Liver (tissue), 9 donors: ENCODE results near the gene CCS. TPM values are rescaled to one million over a fixed set of nuclear protein-coding genes. Genes with fewer than 3 reads are reported as not detected.

ENCODE experiments used
- DNase-seq: peaks from one replicate; pipeline ENCODE4 v3.0.0-alpha.2; 2017; ENCODE audit warnings: low spot score
- H3K27ac ChIP-seq, 2 donors: one replicate each; pipeline ENCODE4 v1.7.0; 2013; ENCODE audit warnings: inconsistent platforms in 2 of 2, low read length in 2 of 2, control low read depth in 1 of 2, low read depth in 1 of 2, mild to moderate bottlenecking in 1 of 2
- H3K27me3 ChIP-seq, 4 donors: one replicate each; pipeline versions ENCODE4 v1.6.1 to v1.7.0; 2013; ENCODE audit warnings: low read length in 3 of 4, inconsistent platforms in 1 of 4, mild to moderate bottlenecking in 1 of 4, moderate library complexity in 1 of 4; ENCODE audit not compliant: control insufficient read depth in 4 of 4, insufficient read depth in 4 of 4
- H3K36me3 ChIP-seq, 4 donors: one replicate each; pipeline versions ENCODE4 v1.6.1 to v1.7.0; 2013; ENCODE audit warnings: low read length in 3 of 4, mild to moderate bottlenecking in 3 of 4, low read depth in 1 of 4, moderate library complexity in 1 of 4; ENCODE audit not compliant: control insufficient read depth in 4 of 4, insufficient read depth in 3 of 4
- H3K4me1 ChIP-seq, 4 donors: one replicate each; pipeline versions ENCODE4 v1.6.1 to v1.7.0; 2013; ENCODE audit warnings: low read length in 3 of 4, mild to moderate bottlenecking in 3 of 4, moderate library complexity in 1 of 4; ENCODE audit not compliant: control insufficient read depth in 4 of 4, insufficient read depth in 4 of 4
- H3K4me3 ChIP-seq, 3 donors: one replicate each; pipeline versions ENCODE4 v1.6.1 to v1.7.0; 2013; ENCODE audit warnings: low read length in 3 of 3, control low read depth in 1 of 3, low read depth in 1 of 3, mild to moderate bottlenecking in 1 of 3
- H3K9ac ChIP-seq, 2 donors: one replicate each; pipeline ENCODE4 v1.7.0; 2013; ENCODE audit warnings: low read length in 2 of 2, mild to moderate bottlenecking in 2 of 2, moderate library complexity in 2 of 2, control low read depth in 1 of 2, low read depth in 1 of 2
- H3K9me3 ChIP-seq, 4 donors: one replicate each; pipeline versions ENCODE4 v1.6.1 to v1.7.0; 2013; ENCODE audit warnings: low read length in 3 of 4; ENCODE audit not compliant: control insufficient read depth in 4 of 4
- EGR1 ChIP-seq, 2 donors: IDR thresholded peaks; 2 replicates each; pipeline ENCODE4 v1.6.1; 2016 to 2018; ENCODE audit warnings: antibody characterized with exemption in 2 of 2, low read depth in 2 of 2
- FOXA1 ChIP-seq: IDR thresholded peaks from 2 replicates; pipeline ENCODE4 v1.6.1; 2016; ENCODE audit warnings: antibody characterized with exemption
- FOXA2 ChIP-seq: IDR thresholded peaks from 2 replicates; pipeline ENCODE4 v1.6.1; 2016; ENCODE audit warnings: antibody characterized with exemption
- JUND ChIP-seq, 2 donors: IDR thresholded peaks; 2 replicates each; pipeline ENCODE4 v1.6.1; 2016; ENCODE audit warnings: antibody characterized with exemption in 2 of 2
- NR2F2 ChIP-seq: IDR thresholded peaks from 2 replicates; pipeline ENCODE4 v1.6.1; 2016; ENCODE audit warnings: antibody characterized with exemption
- RAD21 ChIP-seq, 2 donors: IDR thresholded peaks; 2 replicates each; pipeline ENCODE4 v1.6.1; 2016; ENCODE audit warnings: antibody characterized with exemption in 2 of 2, mild to moderate bottlenecking in 2 of 2
- RXRA ChIP-seq, 2 donors: IDR thresholded peaks; 2 replicates each; pipeline ENCODE4 v1.6.1; 2017 to 2018; ENCODE audit warnings: antibody characterized with exemption in 2 of 2, mild to moderate bottlenecking in 1 of 2
- TAF1 ChIP-seq: conservative IDR thresholded peaks from 2 replicates; pipeline ENCODE4 v1.6.1; 2016; ENCODE audit warnings: antibody characterized with exemption, mild to moderate bottlenecking
- YY1 ChIP-seq: IDR thresholded peaks from 2 replicates; pipeline ENCODE4 v1.6.1; 2016; ENCODE audit warnings: antibody characterized with exemption, mild to moderate bottlenecking
- WGBS: extraction: QIAGEN DNeasy Blood & Tissue Kit; methylation state at CpG from one replicate; pipeline ENCODE4 v1.1.7; 2013; 5-methylcytosine and 5-hydroxymethylcytosine counted together
- polyA plus RNA-seq, 2 donors: library from polyadenylated mRNA; stranded (reverse) in 1 of 2; unstranded in 1 of 2; fragments of 200-250 nt in 1 of 2; fragments of >200 nt in 1 of 2; fragmentation: Nextera tagmentation in 1 of 2; extraction: Ambion mirVana in 1 of 2; gene quantifications; one replicate each; pipeline versions ENCODE4 v1.2.1 to v1.2.3, GENCODE V29; 2013 to 2015
- total RNA-seq, 2 donors: library from RNA; depleted of rRNA; stranded (reverse); fragments of >200 nt; gene quantifications; one replicate each; pipeline ENCODE4 v1.2.3, GENCODE V29; 2014
- TF ChIP-seq, protein P1 (sequence below): IDR thresholded peaks from 2 replicates; pipeline ENCODE4 v1.6.1; 2016; ENCODE audit warnings: antibody characterized with exemption, mild to moderate bottlenecking
- TF ChIP-seq, protein P2 (sequence below): fragments of 150-350 bp; IDR thresholded peaks from 2 replicates; pipeline ENCODE4 v1.5.1; 2017; ENCODE audit warnings: improper control_type of control experiment, low read depth, low read length; ENCODE audit not compliant: missing input control
- TF ChIP-seq, protein P3 (sequence below): IDR thresholded peaks from 2 replicates; pipeline ENCODE4 v1.6.1; 2016; ENCODE audit warnings: antibody characterized with exemption
- TF ChIP-seq, protein P4 (sequence below): IDR thresholded peaks from 2 replicates; pipeline ENCODE4 v1.6.1; 2016; ENCODE audit warnings: antibody characterized with exemption
- donor health status: healthy.
- donor health status: healthy.
- donor health status: healthy.
- donor health status: healthy.
- donor health status: healthy.

The CCS gene
- total and polyA plus RNA-seq, 4 donors, result 30.2 to 80.2 (median 46.8) TPM

DNA sequence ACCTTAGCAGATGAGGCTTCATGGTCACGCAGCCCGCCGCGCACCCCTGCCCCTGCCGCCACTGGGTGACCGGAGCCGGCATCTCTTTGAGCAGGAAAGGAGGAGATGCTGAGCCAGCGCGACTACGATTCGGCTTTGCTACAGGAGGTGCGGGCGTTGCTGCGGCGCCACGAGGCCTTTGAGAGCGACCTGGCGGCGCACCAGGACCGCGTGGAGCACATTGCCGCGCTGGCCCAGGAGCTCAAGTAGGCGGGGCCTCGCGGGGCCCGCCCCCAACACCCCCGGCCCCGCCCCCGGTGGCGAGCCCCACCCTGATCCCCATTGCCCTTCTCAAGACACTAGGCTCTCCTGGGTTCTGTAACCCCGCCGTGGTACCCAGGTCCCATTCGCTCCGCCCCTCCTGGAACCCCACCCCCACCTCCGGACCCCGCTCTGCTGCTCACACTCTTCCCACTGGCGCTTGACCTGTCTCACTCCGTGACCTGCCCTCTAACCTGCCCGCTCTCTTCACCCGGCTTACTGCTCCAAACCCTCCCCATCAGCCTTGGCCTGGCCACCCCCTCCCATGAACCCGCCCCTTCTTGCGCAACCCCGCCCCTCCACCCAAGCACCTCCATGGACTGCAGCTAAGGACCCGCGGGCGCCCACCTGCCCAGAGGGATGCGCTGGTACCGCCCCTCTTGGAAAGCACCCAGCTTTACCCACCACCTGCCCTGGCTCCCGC lies 33.7 kb upstream of the CCS start:
- H3K4me3 ChIP-seq, result no peak overlapping the region
- WGBS, result 15% methylated on average over 50 of the region's 50 CpGs
- H3K4me1 ChIP-seq, result peaks cover 0 to 3% (median 1%) of the 10 kb centered on the region in 4 donors

More for the DNA sequence above, 33.7 kb upstream of the CCS start:
- no peaks in the 10 kb centered on the region for H3K9me3 ChIP-seq
- no peak overlapping the region for H3K9ac ChIP-seq
- TF ChIP-seq, protein P1, sequence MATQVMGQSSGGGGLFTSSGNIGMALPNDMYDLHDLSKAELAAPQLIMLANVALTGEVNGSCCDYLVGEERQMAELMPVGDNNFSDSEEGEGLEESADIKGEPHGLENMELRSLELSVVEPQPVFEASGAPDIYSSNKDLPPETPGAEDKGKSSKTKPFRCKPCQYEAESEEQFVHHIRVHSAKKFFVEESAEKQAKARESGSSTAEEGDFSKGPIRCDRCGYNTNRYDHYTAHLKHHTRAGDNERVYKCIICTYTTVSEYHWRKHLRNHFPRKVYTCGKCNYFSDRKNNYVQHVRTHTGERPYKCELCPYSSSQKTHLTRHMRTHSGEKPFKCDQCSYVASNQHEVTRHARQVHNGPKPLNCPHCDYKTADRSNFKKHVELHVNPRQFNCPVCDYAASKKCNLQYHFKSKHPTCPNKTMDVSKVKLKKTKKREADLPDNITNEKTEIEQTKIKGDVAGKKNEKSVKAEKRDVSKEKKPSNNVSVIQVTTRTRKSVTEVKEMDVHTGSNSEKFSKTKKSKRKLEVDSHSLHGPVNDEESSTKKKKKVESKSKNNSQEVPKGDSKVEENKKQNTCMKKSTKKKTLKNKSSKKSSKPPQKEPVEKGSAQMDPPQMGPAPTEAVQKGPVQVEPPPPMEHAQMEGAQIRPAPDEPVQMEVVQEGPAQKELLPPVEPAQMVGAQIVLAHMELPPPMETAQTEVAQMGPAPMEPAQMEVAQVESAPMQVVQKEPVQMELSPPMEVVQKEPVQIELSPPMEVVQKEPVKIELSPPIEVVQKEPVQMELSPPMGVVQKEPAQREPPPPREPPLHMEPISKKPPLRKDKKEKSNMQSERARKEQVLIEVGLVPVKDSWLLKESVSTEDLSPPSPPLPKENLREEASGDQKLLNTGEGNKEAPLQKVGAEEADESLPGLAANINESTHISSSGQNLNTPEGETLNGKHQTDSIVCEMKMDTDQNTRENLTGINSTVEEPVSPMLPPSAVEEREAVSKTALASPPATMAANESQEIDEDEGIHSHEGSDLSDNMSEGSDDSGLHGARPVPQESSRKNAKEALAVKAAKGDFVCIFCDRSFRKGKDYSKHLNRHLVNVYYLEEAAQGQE, result no peak
- TF ChIP-seq RXRA (IDR thresholded peaks at IDR 0.05) (no peak), FOXA1 (no peak), FOXA2 (no peak), EGR1 (IDR thresholded peaks at IDR 0.05; ENCODE audit: low read depth in 2 of 2) (no peak), RAD21 (IDR thresholded peaks at IDR 0.05) (no peak), YY1 (no peak), TAF1 (no peak), JUND (IDR thresholded peaks at IDR 0.05) (no peak), NR2F2 (no peak)
- TF ChIP-seq, protein P2, sequence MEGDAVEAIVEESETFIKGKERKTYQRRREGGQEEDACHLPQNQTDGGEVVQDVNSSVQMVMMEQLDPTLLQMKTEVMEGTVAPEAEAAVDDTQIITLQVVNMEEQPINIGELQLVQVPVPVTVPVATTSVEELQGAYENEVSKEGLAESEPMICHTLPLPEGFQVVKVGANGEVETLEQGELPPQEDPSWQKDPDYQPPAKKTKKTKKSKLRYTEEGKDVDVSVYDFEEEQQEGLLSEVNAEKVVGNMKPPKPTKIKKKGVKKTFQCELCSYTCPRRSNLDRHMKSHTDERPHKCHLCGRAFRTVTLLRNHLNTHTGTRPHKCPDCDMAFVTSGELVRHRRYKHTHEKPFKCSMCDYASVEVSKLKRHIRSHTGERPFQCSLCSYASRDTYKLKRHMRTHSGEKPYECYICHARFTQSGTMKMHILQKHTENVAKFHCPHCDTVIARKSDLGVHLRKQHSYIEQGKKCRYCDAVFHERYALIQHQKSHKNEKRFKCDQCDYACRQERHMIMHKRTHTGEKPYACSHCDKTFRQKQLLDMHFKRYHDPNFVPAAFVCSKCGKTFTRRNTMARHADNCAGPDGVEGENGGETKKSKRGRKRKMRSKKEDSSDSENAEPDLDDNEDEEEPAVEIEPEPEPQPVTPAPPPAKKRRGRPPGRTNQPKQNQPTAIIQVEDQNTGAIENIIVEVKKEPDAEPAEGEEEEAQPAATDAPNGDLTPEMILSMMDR, result no peak
- TF ChIP-seq, protein P3, sequence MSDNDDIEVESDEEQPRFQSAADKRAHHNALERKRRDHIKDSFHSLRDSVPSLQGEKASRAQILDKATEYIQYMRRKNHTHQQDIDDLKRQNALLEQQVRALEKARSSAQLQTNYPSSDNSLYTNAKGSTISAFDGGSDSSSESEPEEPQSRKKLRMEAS, result no peak
- TF ChIP-seq, protein P4, sequence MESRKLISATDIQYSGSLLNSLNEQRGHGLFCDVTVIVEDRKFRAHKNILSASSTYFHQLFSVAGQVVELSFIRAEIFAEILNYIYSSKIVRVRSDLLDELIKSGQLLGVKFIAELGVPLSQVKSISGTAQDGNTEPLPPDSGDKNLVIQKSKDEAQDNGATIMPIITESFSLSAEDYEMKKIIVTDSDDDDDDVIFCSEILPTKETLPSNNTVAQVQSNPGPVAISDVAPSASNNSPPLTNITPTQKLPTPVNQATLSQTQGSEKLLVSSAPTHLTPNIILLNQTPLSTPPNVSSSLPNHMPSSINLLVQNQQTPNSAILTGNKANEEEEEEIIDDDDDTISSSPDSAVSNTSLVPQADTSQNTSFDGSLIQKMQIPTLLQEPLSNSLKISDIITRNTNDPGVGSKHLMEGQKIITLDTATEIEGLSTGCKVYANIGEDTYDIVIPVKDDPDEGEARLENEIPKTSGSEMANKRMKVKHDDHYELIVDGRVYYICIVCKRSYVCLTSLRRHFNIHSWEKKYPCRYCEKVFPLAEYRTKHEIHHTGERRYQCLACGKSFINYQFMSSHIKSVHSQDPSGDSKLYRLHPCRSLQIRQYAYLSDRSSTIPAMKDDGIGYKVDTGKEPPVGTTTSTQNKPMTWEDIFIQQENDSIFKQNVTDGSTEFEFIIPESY, result no peak
- DNase-seq, result peak; percentile 51
- H3K36me3 ChIP-seq, result peaks cover 0 to 2% (median 0%) of the 10 kb centered on the region in 4 donors
- no peak overlapping the region for H3K27ac ChIP-seq
- no peaks in the 10 kb centered on the region for H3K27me3 ChIP-seq
